ENCODE measurements around the gene HSFY1. TPM values are rescaled to one million over a fixed set of nuclear protein-coding genes. Genes with fewer than 3 reads are reported as not detected.

HSFY1 gene
- not detected in 5 replicates for total RNA-seq (2022; extraction: Qiagen RNA extraction; ENCODE audit: low read depth)

GRCh38 chrY:18546420-18546819 is at the start of gene HSFY1:
Gene HSFY1, plus strand, starts transcription at chrY:18546720. Its CDS starts 68 bp downstream, at chrY:18546788.

Other genes with a start within 250 kb of the HSFY1 start
- not detected in 5 replicates for gene HSFY2, start 227.0 kb downstream of the HSFY1 start, total RNA-seq (2022; extraction: Qiagen RNA extraction; ENCODE audit: low read depth)